Type B pancreatic cell (in vitro differentiated cells): ENCODE results near the gene NRSN2. TPM values are rescaled to one million over a fixed set of nuclear protein-coding genes. Genes with fewer than 3 reads are reported as not detected.
"Not testable (repeated sequence)": the region's sequence is repeated elsewhere in the genome, so short reads cannot be mapped to it uniquely, and the experiment has no call there.

Experiments
- DNase-seq: peaks from one replicate; pipeline ENCODE4 v3.0.0; 2021; ENCODE audit warnings: mixed read lengths; ENCODE audit not compliant: unreplicated experiment; ENCODE audit errors: extremely low spot score
- H3K27ac Mint-ChIP-seq: 2 replicates; pipeline ENCODE4 v1.8.0; 2021; ENCODE audit warnings: mild to moderate bottlenecking, mixed read lengths
- H3K27me3 Mint-ChIP-seq: 2 replicates; pipeline ENCODE4 v1.8.0; 2021; ENCODE audit warnings: mixed read lengths
- H3K36me3 Mint-ChIP-seq: 2 replicates; pipeline ENCODE4 v1.8.0; 2021; ENCODE audit warnings: mixed read lengths
- H3K4me1 Mint-ChIP-seq: one replicate; pipeline ENCODE4 v1.8.0; 2021; ENCODE audit warnings: mixed read lengths; ENCODE audit not compliant: unreplicated experiment
- H3K4me3 Mint-ChIP-seq: 2 replicates; pipeline ENCODE4 v1.8.0; 2021; ENCODE audit warnings: mild to moderate bottlenecking, mixed read lengths
- H3K9me3 Mint-ChIP-seq: 2 replicates; pipeline ENCODE4 v1.8.0; 2021; ENCODE audit warnings: mixed read lengths
- total RNA-seq: library from RNA; stranded (reverse); gene quantifications from 2 replicates; pipeline ENCODE4 v1.2.1, GENCODE V29; 2021; ENCODE audit warnings: low replicate concordance
- TF ChIP-seq, protein P1 (sequence below): fragments of 200-600 bp; sonication (generic); conservative IDR thresholded peaks from 2 replicates; pipeline ENCODE4 v1.5.0; 2021; ENCODE audit warnings: antibody characterized with exemption, mild to moderate bottlenecking

Gene NRSN2
- total RNA-seq, 1 donor from 2014 or later: 43.0 TPM

DNA sequence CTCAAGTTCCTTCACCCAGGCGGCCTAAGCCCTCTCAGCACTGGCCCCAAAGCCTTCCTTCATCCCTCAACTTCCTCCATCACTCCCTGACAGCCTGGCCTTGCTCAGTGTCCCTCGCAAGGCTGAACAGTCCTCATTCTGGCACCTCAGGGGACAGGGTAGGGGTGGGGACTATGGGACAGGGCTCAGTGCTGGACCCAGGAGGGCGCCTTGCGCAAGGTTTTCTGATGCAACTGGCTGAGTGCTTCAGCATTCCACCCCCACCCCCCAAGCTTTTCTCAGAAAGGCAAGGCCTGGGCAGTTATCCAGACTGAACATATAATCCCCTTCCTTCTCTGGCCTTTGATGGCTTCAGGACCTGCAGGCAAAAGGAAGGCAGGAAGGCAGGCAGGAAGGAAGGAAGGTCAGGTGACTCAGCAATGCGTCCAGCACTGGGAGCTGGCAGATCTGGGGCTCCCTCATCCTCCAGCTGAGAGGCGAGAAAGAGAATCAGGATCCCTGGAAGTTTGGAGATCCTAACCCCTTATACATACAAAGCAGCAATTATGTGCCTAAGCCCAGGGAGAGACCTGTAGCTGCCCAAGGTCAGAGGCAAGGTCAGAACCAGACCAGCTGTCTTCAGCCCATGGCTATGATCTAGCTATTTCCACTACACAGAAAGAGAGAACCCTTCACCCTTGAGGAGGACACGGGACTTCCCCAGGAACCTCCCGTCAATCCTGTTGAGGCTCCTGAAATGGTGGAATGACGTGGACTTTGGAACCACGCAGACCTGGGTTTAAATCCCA lies 25.0 kb downstream of the NRSN2 start:
- no peaks in the 10 kb centered on the region for H3K36me3 Mint-ChIP-seq
- no peak overlapping the region for H3K4me3 Mint-ChIP-seq
- no peak overlapping the region for H3K27ac Mint-ChIP-seq
- H3K27me3 Mint-ChIP-seq: no peaks in the 10 kb centered on the region
- no peak for DNase-seq
- no peaks in the 10 kb centered on the region for H3K9me3 Mint-ChIP-seq
- peaks cover 15% of the 10 kb centered on the region for H3K4me1 Mint-ChIP-seq
- TF ChIP-seq, protein P1, sequence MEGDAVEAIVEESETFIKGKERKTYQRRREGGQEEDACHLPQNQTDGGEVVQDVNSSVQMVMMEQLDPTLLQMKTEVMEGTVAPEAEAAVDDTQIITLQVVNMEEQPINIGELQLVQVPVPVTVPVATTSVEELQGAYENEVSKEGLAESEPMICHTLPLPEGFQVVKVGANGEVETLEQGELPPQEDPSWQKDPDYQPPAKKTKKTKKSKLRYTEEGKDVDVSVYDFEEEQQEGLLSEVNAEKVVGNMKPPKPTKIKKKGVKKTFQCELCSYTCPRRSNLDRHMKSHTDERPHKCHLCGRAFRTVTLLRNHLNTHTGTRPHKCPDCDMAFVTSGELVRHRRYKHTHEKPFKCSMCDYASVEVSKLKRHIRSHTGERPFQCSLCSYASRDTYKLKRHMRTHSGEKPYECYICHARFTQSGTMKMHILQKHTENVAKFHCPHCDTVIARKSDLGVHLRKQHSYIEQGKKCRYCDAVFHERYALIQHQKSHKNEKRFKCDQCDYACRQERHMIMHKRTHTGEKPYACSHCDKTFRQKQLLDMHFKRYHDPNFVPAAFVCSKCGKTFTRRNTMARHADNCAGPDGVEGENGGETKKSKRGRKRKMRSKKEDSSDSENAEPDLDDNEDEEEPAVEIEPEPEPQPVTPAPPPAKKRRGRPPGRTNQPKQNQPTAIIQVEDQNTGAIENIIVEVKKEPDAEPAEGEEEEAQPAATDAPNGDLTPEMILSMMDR: no peak

DNA sequence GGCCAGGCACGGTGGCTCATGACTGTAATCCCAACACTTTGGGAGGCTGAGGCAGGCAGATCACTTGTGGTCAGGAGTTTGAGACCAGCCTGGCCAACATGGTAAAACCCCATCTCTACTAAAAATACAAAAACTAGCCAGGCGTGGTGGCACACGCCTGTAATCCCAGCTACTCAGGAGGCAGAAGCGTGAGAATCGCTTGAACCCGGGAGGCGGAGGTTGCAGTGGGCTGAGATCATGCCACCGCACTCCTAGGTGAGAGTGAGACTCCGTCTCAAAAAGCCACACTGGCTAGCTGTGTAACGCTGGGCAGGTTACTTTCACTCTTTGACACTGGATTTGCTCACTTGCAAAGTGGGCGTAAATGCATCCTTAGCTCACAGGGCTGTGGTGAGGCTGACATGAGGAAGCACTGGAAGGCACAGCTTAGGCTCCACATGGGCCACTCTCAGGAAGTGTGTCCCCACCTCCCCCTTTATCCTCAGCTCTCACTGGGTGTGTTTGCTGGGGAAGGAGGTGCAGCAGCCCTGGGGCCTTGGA lies 25.7 kb downstream of the NRSN2 start:
- not testable (repeated sequence) for DNase-seq, H3K27ac Mint-ChIP-seq, H3K4me3 Mint-ChIP-seq, H3K36me3 Mint-ChIP-seq, H3K27me3 Mint-ChIP-seq, H3K9me3 Mint-ChIP-seq
- peaks cover 11% of the 10 kb centered on the region for H3K4me1 Mint-ChIP-seq

DNA sequence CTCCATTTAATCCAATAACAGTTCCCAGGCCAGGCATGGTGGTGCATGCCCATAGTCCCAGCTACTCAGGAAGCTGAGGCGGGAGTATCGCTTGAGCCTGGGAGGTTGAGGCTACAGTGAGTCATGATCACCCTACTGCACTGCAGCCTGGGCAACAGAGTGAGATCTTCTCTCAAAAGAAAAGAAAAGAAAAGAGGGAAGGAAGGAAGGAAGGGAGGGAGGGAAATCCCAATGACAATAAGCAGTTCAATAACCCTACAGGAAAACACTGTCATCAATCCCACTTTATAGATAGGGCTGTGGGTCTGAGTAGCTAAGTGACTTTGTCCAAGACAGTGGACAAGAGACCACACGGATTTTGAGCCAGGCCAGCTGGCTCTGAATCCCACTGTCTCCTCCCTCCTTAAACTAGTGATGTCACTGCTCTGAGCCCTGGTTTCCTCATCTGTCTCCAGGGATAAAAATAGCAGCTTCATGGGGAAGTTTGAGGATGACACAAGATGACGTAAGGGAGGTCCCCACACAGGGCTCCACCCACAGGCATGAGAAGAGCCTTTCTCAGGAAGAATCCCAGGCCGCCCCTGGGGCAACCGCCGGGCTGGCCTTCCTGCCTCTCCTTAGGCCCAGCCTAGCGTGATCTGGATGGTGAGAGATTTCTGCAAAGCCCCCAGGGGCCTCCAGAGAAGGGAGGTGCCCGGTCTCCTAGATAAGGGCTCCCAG lies 26.4 kb downstream of the NRSN2 start:
- Mint-ChIP-seq H3K4me1 (peaks cover 11% of the 10 kb centered on the region), H3K27ac (peak overlapping the region; percentile 29), H3K36me3 (no peaks in the 10 kb centered on the region), H3K9me3 (no peaks in the 10 kb centered on the region), H3K27me3 (peaks cover 4% of the 10 kb centered on the region), H3K4me3 (no peak overlapping the region)
- no peak for DNase-seq
- TF ChIP-seq, protein P1: no peak

DNA sequence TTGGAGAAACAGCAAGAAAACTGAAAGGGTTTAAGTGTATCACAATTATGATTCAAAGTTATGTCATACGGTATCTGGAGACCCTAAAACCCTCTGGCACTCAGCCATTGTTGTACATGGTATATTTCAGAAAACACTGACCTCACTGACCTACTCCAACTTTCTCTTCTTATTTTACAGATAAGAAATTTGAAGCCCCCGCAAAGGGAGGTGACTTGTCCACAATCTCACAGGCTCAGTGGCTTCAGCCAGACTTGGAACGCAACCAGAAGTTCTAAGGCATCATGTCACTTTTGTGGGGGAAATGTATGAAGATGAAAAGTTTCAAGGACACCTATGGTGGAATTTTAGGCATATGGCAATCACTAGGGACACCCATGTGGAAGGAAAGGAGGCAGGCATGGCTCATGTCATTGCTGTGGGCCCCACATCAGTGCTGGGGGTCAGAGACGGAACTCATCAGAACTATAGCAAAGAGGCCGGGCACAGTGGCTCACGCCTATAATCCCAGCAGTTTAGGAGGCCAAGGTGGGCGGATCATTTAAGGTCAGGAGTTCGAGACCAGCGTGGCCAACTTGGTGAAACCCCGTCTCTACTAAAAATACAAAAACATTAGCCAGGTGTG lies 28.5 kb downstream of the NRSN2 start:
- DNase-seq: no peak
- no peak overlapping the region for H3K27ac Mint-ChIP-seq
- peaks cover 5% of the 10 kb centered on the region for H3K4me1 Mint-ChIP-seq
- TF ChIP-seq, protein P1: no peak
- H3K4me3 Mint-ChIP-seq: no peak overlapping the region
- no peaks in the 10 kb centered on the region for H3K9me3 Mint-ChIP-seq
- no peaks in the 10 kb centered on the region for H3K36me3 Mint-ChIP-seq
- peaks cover 4% of the 10 kb centered on the region for H3K27me3 Mint-ChIP-seq

DNA sequence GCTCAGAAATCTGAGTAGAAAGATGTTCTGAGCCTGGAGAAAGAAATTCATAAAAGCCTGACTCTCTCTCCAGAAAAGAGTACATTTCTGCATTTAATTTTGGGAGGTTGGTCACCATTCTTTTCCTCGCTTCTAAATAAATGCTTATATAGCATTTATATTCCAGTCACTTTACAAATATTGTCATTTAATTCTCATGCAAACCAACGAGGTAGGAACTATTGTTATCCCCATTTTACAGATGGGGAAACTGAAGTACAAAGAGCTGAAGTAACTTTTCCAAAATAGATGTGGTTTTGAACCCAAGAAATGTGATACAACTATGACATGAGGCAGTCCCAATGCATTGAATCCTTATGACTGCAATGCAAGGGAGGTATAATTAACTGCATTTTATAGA lies 29.2 kb downstream of the NRSN2 start:
- no peaks in the 10 kb centered on the region for H3K9me3 Mint-ChIP-seq
- TF ChIP-seq, protein P1: no peak
- H3K4me3 Mint-ChIP-seq: no peak overlapping the region
- no peak overlapping the region for H3K27ac Mint-ChIP-seq
- peaks cover 5% of the 10 kb centered on the region for H3K4me1 Mint-ChIP-seq
- DNase-seq: no peak
- H3K27me3 Mint-ChIP-seq: peaks cover 4% of the 10 kb centered on the region
- H3K36me3 Mint-ChIP-seq: no peaks in the 10 kb centered on the region
